Nephron progenitor cell (in vitro differentiated cells): Measurements from ENCODE around the gene KLHL29.

Source experiments
- DNase-seq: peaks from one replicate; pipeline ENCODE4 v3.0.0; 2021
- H3K27ac Mint-ChIP-seq: 2 replicates; pipeline ENCODE4 v1.8.0; 2021; ENCODE audit warnings: mild to moderate bottlenecking, moderate library complexity, mixed read lengths
- H3K27me3 Mint-ChIP-seq: 2 replicates; pipeline ENCODE4 v1.8.0; 2021; ENCODE audit warnings: mild to moderate bottlenecking, low read depth, mixed read lengths; ENCODE audit not compliant: poor library complexity
- H3K36me3 Mint-ChIP-seq: 2 replicates; pipeline ENCODE4 v1.8.0; 2021; ENCODE audit warnings: low read depth, mixed read lengths
- H3K4me1 Mint-ChIP-seq: 2 replicates; pipeline ENCODE4 v1.8.0; 2021; ENCODE audit warnings: mixed read lengths
- H3K4me3 Mint-ChIP-seq: 2 replicates; pipeline ENCODE4 v1.8.0; 2021; ENCODE audit warnings: mild to moderate bottlenecking, moderate library complexity, mixed read lengths
- H3K9me3 Mint-ChIP-seq: 2 replicates; pipeline ENCODE4 v1.8.0; 2021; ENCODE audit warnings: mild to moderate bottlenecking, moderate library complexity, mixed read lengths
- CTCF ChIP-seq: fragments of 200-600 bp; sonication (generic); IDR thresholded peaks from 2 replicates; pipeline ENCODE4 v1.5.0; 2021; ENCODE audit warnings: antibody characterized with exemption

The KLHL29 gene

GRCh38 chr2:23569761-23570365, 184.9 kb downstream of the KLHL29 start:
- Mint-ChIP-seq H3K27me3 (peaks cover 4% of the 10 kb centered on the region), H3K4me3 (no peak overlapping the region), H3K27ac (no peak overlapping the region), H3K36me3 (no peaks in the 10 kb centered on the region), H3K4me1 (peaks cover 66% of the 10 kb centered on the region), H3K9me3 (no peaks in the 10 kb centered on the region)
- no peak for TF ChIP-seq CTCF
- no peak for DNase-seq

GRCh38 chr2:23571085-23571484, 186.1 kb downstream of the KLHL29 start:
- H3K4me3 Mint-ChIP-seq, result no peak overlapping the region
- H3K27me3 Mint-ChIP-seq, result peaks cover 4% of the 10 kb centered on the region
- H3K4me1 Mint-ChIP-seq, result peaks cover 70% of the 10 kb centered on the region
- DNase-seq, result no peak
- no peaks in the 10 kb centered on the region for H3K36me3 Mint-ChIP-seq
- TF ChIP-seq CTCF, result no peak
- H3K9me3 Mint-ChIP-seq, result no peaks in the 10 kb centered on the region
- no peak overlapping the region for H3K27ac Mint-ChIP-seq

DNA sequence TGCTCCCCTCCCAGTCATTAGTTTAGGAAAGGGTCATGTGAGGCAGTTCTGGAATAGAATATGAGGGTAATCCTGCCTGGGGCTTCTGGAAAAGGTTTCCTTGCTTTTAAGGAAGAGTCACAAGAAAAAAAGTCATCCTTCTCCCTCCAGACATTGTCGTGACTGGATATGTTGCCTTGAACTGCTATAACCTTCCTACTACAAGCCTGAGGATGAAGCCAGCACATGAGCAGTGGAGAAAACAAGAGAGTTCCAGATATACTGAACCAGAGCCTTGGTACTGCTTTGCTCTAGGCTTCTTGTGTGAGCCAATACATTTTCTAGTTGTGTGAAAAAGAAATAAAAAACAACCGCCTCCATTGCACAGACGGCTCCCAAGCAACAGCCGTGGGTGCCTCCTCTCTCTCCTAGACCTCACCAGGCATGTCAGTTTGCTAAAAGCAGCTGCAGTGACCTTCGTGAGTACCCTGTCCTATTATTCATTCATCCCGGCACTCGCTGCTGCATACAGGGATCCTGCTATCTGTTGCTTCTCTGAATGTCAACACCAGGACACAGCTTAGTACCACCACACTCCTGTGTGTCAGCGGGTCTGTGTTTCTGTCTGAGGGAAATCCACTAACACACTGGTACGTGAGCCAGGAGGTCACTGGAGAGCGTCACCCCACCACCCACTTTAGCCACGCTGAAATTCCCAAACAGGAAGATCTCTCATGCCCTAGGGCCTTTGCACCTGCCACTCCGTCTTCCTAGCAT, 186.7 kb downstream of the KLHL29 start:
- DNase-seq, result no peak
- no peaks in the 10 kb centered on the region for H3K36me3 Mint-ChIP-seq
- H3K27ac Mint-ChIP-seq, result no peak overlapping the region
- peaks cover 64% of the 10 kb centered on the region for H3K4me1 Mint-ChIP-seq
- H3K4me3 Mint-ChIP-seq, result no peak overlapping the region
- peaks cover 4% of the 10 kb centered on the region for H3K27me3 Mint-ChIP-seq
- TF ChIP-seq CTCF, result no peak
- H3K9me3 Mint-ChIP-seq, result no peaks in the 10 kb centered on the region

DNA sequence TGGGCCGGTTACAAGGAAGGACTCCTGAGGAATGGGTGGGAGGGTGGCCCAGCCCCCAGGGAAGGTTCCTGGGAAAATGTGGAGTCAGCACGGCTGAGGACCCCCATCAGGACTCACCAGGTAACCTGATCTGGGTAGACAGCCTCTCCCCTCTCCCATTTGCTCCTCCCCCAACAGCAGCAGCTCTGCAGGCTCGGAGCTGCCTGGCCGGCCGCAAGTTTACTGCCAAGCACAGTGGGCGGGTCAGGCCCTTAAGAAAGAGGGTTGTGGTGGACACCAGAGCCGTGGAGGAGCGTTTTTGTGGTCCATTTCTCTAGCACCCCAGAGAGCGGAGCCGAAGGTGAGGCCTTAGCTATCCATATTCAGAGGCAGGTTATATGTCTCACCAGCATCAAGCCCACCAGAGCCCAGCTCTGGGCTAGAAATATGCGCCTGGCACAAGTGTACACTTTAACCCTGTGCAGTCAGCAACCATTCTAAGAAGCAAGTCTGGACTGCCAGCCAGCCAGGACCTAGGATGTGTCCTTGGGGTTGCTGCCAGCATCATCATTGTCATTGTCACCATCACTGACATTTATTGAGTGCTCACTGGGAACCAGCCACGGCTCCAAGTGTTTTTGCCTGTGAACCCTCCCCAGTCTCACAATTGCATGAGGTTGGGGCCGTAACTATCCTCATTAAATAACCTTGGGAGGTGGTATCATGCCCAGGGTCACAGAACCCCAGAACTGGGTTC, 190.1 kb downstream of the KLHL29 start:
- Mint-ChIP-seq H3K4me1 (peaks cover 61% of the 10 kb centered on the region), H3K27ac (peak overlapping the region; percentile 43), H3K36me3 (no peaks in the 10 kb centered on the region), H3K9me3 (no peaks in the 10 kb centered on the region), H3K4me3 (no peak overlapping the region), H3K27me3 (peaks cover 4% of the 10 kb centered on the region)
- DNase-seq, result peak; percentile 69
- no peak for TF ChIP-seq CTCF

GRCh38 chr2:23578964-23579671, 194.1 kb downstream of the KLHL29 start:
- H3K4me3 Mint-ChIP-seq, result no peak overlapping the region
- no peaks in the 10 kb centered on the region for H3K9me3 Mint-ChIP-seq
- no peak for DNase-seq
- peaks cover 57% of the 10 kb centered on the region for H3K4me1 Mint-ChIP-seq
- H3K36me3 Mint-ChIP-seq, result no peaks in the 10 kb centered on the region
- H3K27me3 Mint-ChIP-seq, result peaks cover 3% of the 10 kb centered on the region
- no peak overlapping the region for H3K27ac Mint-ChIP-seq
- TF ChIP-seq CTCF, result no peak
